GM12873 (cell line): ENCODE results near the gene CHDH.

ENCODE experiments used
- TF ChIP-seq, protein P1 (sequence below): IDR thresholded peaks from 2 replicates; pipeline ENCODE4 v1.5.1; 2012; ENCODE audit warnings: low read depth, mild to moderate bottlenecking, moderate library complexity, low read length, control low read depth; ENCODE audit not compliant: insufficient read depth; ENCODE audit errors: missing control alignments

Gene CHDH

GRCh38 chr3:53849916-53850315 is 3.7 kb upstream of the CHDH start:
- TF ChIP-seq, protein P1, sequence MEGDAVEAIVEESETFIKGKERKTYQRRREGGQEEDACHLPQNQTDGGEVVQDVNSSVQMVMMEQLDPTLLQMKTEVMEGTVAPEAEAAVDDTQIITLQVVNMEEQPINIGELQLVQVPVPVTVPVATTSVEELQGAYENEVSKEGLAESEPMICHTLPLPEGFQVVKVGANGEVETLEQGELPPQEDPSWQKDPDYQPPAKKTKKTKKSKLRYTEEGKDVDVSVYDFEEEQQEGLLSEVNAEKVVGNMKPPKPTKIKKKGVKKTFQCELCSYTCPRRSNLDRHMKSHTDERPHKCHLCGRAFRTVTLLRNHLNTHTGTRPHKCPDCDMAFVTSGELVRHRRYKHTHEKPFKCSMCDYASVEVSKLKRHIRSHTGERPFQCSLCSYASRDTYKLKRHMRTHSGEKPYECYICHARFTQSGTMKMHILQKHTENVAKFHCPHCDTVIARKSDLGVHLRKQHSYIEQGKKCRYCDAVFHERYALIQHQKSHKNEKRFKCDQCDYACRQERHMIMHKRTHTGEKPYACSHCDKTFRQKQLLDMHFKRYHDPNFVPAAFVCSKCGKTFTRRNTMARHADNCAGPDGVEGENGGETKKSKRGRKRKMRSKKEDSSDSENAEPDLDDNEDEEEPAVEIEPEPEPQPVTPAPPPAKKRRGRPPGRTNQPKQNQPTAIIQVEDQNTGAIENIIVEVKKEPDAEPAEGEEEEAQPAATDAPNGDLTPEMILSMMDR = no peak

GRCh38 chr3:53846851-53847155 is 584 bp upstream of the CHDH start:
- TF ChIP-seq, protein P1 = no peak

GRCh38 chr3:53845881-53846133 is 412 bp downstream of the CHDH start:
- TF ChIP-seq, protein P1 = no peak

GRCh38 chr3:53845103-53845880 is 927 bp downstream of the CHDH start:
- TF ChIP-seq, protein P1 = peak; percentile 31

GRCh38 chr3:53844262-53845102 is 1.7 kb downstream of the CHDH start:
- TF ChIP-seq, protein P1 = no peak

DNA sequence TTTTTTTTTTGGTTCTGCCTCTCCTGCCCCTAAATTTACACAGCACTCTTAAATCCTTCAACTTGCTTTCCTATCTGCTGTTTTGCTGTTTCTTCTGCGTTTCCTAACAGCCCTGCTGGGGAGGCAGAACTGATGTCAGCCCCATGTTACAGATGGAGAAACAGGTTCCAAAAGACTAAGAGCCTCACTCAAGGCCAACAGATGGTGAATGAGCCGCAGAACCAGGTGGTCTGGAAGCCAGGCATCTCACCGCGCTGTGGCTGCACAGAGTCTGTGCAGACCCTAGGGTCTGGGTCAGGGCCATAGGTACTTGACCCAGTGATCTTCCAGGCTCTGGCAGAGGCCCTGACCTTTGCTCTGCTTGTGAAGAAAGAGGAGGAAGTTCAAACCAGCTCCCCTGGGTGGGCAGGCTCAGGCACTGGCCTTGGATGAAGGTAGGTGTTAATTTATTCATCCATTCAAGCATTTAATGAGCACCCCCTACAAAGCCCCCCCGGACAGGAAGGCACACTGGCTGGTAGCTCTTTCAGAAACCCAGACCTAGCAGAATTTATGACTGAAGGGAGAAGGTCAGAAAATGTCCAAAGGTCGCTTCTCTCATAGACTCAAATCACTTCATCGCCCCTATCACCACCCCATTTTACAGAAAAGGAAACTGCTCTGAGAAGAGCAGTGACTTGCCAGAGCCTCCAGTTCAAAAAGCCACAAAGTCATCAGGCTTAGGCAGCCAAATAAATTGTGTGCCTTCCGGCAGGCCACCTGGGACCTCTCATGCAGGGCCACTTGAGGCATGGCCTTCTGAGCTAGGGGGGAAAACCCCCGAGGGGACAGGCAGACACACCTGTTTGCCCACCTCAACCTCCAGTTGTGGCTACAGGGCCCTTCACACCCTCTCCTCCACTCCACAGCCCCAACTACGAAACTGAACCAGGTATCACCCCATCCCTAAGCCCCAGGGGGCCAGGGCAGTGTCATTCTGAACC is 2.7 kb downstream of the CHDH start:
- TF ChIP-seq, protein P1 = no peak

- TF ChIP-seq, protein P1 = no peak
Observed at GRCh38 chr3:53842436-53843194, 3.6 kb downstream of the CHDH start.
